K562 (cell line): ENCODE data around the gene ORAI3. TPM values are rescaled to one million over a fixed set of nuclear protein-coding genes. Genes with fewer than 3 reads are reported as not detected.

Experiments used
- CBX2 ChIP-seq: fragments of 200-600 bp; sonication (generic); IDR thresholded peaks from one replicate; pipeline ENCODE4 v1.6.1; 2012; ENCODE audit warnings: mild to moderate bottlenecking, low read length, inconsistent platforms; ENCODE audit not compliant: insufficient read depth, poor library complexity, severe bottlenecking
- CHD1 ChIP-seq: fragments of 200-600 bp; sonication (generic); IDR thresholded peaks from one replicate; pipeline ENCODE4 v1.6.1; 2012; ENCODE audit warnings: mild to moderate bottlenecking, moderate library complexity, low read length, inconsistent platforms
- HDAC8 ChIP-seq: fragments of 450-650 bp; IDR thresholded peaks from 2 replicates; pipeline ENCODE4 v1.6.1; 2016; ENCODE audit warnings: mild to moderate bottlenecking, missing genetic modification characterization, moderate library complexity, missing compliant biosample characterization
- KDM1A ChIP-seq, 2 experiments: fragments of 450-650 bp; IDR thresholded peaks; 2 replicates each; pipeline ENCODE4 v1.6.1; 2016; ENCODE audit warnings: mild to moderate bottlenecking in 2 of 2
- MAFK ChIP-seq: IDR thresholded peaks from 2 replicates; pipeline ENCODE4 v1.6.1; 2011; ENCODE audit warnings: low read length, improper control_type of control experiment
- POLR2AphosphoS5 ChIP-seq: IDR thresholded peaks from 2 replicates; pipeline ENCODE4 v1.6.1; 2011; ENCODE audit warnings: mild to moderate bottlenecking, low read depth, low read length, moderate library complexity; ENCODE audit not compliant: control insufficient read depth, insufficient read depth
- RCOR1 ChIP-seq, 2 experiments: IDR thresholded peaks; 2 replicates each; pipeline ENCODE4 v1.6.1; 2012; ENCODE audit warnings: low read depth in 2 of 2, low read length in 2 of 2, borderline replicate concordance in 1 of 2, improper control_type of control experiment in 1 of 2
- ZKSCAN3 ChIP-seq: fragments of 250-450 bp; sonication (Bioruptor Pico); IDR thresholded peaks from 2 replicates; pipeline ENCODE4 v1.4.0; 2020
- ZNF253 ChIP-seq: fragments of 250-450 bp; sonication (Bioruptor Pico); conservative IDR thresholded peaks from 2 replicates; pipeline ENCODE4 v1.6.1; 2021; ENCODE audit warnings: mild to moderate bottlenecking
- ZNF311 ChIP-seq: fragments of 250-450 bp; sonication (Bioruptor Pico); IDR thresholded peaks from 2 replicates; pipeline ENCODE4 v1.4.0; 2020; ENCODE audit warnings: mild to moderate bottlenecking, moderate library complexity
- ZNF764 ChIP-seq: fragments of 250-450 bp; sonication (Bioruptor Pico); IDR thresholded peaks from 2 replicates; pipeline ENCODE4 v1.4.0; 2020; ENCODE audit warnings: low read depth, mild to moderate bottlenecking, moderate library complexity
- polyA plus RNA-seq, 8 experiments: library from polyadenylated mRNA; depleted of rRNA in 4 of 8; stranded (reverse) in 5 of 8; unstranded in 3 of 8; fragments of >200 nt; fragmentation: Nextera tagmentation in 2 of 8; fragmentation: Illumina TruSeq in 1 of 8; extraction: Ambion mirVana in 2 of 8; extraction: Trizol in 1 of 8; gene quantifications; 2 replicates each; pipeline versions ENCODE4 v1.2.1 to v1.2.3, GENCODE V29; 2011 to 2014; ENCODE audit warnings: inconsistent platforms in 1 of 8, missing spikeins in 1 of 8
- total RNA-seq, 7 experiments: library from RNA; depleted of rRNA in 6 of 7; stranded (reverse); fragments of >200 nt in 6 of 7; fragmentation: Illumina TruSeq in 2 of 7; extraction: Trizol in 2 of 7; gene quantifications; 2 replicates each; pipeline versions ENCODE4 v1.2.1 to v1.2.3, GENCODE V29; 2011 to 2021; ENCODE audit warnings: low replicate concordance in 1 of 7
- TF ChIP-seq, protein P1 (sequence below), 2 experiments: fragments of 450-650 bp; formaldehyde crosslinking in 1 of 2; IDR thresholded peaks; 2 replicates each; pipeline versions ENCODE4 v1.4.0 to v1.6.1; 2014 to 2020; ENCODE audit warnings: mild to moderate bottlenecking in 2 of 2, borderline replicate concordance in 1 of 2, low read depth in 1 of 2
- TF ChIP-seq, protein P2 (sequence below): sonication (generic); formaldehyde crosslinking; IDR thresholded peaks from 2 replicates; pipeline ENCODE4 v1.4.0; 2020; ENCODE audit warnings: mild to moderate bottlenecking, missing genetic modification reagents

ORAI3 gene
- total and polyA plus RNA-seq, 9 of the 15 experiments (the other 6 are each of a cell fraction or from before 2014, with no cell fraction given): 4.9 to 23.3 (median 14.1) TPM

DNA sequence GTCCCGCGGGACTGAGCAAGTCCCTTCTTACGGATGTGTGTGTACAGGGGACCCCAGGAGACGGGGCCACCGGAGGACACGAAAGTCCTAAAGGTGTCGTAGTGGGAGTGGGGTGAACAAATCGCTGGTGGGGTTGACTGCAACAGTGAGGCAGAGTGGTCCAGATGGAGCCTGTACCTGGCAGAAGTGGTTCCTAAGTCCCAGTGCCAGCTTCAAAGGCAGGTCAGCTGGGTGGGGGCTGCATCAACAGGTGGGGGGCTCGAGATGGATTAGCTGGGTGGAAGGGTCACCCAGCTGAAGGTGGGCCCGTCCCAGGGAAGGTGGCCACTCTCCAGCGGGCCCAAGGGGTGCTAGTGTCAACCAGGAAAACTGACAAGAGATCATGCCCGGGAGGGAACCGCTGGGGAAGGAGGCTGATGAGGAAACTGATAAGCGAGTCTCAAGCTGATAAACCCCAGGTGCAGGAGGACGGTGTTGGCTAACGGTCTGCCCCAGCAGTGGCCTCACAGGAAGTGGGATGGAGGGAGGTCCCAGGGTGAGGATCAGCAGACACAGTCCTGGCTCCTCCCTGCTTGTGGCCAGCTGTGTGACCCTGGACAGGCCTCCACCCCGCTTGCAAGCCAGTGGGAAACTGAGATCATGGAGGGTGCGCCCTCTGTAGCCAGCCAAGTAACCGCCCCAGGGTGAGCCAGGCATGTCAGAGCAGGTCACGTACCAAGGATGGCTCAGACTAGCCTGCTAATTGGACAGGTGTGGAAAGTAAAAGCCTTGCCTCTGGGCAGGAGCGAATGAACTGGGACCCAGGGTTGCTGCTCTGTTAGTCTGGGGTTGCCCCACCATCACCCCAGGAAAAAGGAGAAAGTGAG, 1.0 kb downstream of the ORAI3 start (continued):
- TF ChIP-seq, protein P1, sequence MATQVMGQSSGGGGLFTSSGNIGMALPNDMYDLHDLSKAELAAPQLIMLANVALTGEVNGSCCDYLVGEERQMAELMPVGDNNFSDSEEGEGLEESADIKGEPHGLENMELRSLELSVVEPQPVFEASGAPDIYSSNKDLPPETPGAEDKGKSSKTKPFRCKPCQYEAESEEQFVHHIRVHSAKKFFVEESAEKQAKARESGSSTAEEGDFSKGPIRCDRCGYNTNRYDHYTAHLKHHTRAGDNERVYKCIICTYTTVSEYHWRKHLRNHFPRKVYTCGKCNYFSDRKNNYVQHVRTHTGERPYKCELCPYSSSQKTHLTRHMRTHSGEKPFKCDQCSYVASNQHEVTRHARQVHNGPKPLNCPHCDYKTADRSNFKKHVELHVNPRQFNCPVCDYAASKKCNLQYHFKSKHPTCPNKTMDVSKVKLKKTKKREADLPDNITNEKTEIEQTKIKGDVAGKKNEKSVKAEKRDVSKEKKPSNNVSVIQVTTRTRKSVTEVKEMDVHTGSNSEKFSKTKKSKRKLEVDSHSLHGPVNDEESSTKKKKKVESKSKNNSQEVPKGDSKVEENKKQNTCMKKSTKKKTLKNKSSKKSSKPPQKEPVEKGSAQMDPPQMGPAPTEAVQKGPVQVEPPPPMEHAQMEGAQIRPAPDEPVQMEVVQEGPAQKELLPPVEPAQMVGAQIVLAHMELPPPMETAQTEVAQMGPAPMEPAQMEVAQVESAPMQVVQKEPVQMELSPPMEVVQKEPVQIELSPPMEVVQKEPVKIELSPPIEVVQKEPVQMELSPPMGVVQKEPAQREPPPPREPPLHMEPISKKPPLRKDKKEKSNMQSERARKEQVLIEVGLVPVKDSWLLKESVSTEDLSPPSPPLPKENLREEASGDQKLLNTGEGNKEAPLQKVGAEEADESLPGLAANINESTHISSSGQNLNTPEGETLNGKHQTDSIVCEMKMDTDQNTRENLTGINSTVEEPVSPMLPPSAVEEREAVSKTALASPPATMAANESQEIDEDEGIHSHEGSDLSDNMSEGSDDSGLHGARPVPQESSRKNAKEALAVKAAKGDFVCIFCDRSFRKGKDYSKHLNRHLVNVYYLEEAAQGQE (IDR thresholded peaks at IDR 0.05; ENCODE audit: borderline replicate concordance): peak; percentile 34; the same call in 1 of the 2 replicates
- TF ChIP-seq, protein P1 (CRISPR knock-in tag; IDR thresholded peaks at IDR 0.05; ENCODE audit: low read depth): no peak
- TF ChIP-seq ZNF764 (CRISPR knock-in tag) (no peak), ZNF311 (CRISPR knock-in tag) (no peak), CBX2 (no peak), POLR2AphosphoS5 (peak; percentile 85), ZNF253 (CRISPR knock-in tag) (no peak), KDM1A (IDR thresholded peaks at IDR 0.05) (peak; percentile 22 to 33; a peak in 2 of 4 replicates), RCOR1 (IDR thresholded peaks at IDR 0.05; ENCODE audit: borderline replicate concordance in 1 of 2, low read depth in 2 of 2, low read length in 2 of 2) (peak in 1 of 2 experiments; percentile 94; a peak in 3 of 4 replicates), CHD1 (peak; percentile 54), ZKSCAN3 (CRISPR knock-in tag) (no peak), MAFK (no peak), HDAC8 (tag) (no peak)
- TF ChIP-seq, protein P2, sequence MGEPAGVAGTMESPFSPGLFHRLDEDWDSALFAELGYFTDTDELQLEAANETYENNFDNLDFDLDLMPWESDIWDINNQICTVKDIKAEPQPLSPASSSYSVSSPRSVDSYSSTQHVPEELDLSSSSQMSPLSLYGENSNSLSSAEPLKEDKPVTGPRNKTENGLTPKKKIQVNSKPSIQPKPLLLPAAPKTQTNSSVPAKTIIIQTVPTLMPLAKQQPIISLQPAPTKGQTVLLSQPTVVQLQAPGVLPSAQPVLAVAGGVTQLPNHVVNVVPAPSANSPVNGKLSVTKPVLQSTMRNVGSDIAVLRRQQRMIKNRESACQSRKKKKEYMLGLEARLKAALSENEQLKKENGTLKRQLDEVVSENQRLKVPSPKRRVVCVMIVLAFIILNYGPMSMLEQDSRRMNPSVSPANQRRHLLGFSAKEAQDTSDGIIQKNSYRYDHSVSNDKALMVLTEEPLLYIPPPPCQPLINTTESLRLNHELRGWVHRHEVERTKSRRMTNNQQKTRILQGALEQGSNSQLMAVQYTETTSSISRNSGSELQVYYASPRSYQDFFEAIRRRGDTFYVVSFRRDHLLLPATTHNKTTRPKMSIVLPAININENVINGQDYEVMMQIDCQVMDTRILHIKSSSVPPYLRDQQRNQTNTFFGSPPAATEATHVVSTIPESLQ (CRISPR knock-in tag): no peak
